GM18873 (cell line): ENCODE results near the gene TMEM134.
A peak's percentile ranks its signal among the peaks of the same experiment; 100 is the strongest.
"Not testable (repeated sequence)": the region's sequence is repeated elsewhere in the genome, so short reads cannot be mapped to it uniquely, and the experiment has no call there.

Experiments
- ATAC-seq: cut with Tn5 transposase; IDR thresholded peaks from one replicate; pipeline ENCODE4 v1.9.1; 2021; ENCODE audit warnings: mild to moderate bottlenecking, moderate library complexity, moderate number of reproducible peaks; ENCODE audit not compliant: unreplicated experiment, low FRiP score

Gene TMEM134

GRCh38 chr11:67486481-67487195, 17.6 kb upstream of the TMEM134 start:
- ATAC-seq = no peak

GRCh38 chr11:67485873-67486361, 16.9 kb upstream of the TMEM134 start:
- ATAC-seq = not testable (repeated sequence)

- no peak for ATAC-seq
Observed at GRCh38 chr11:67484847-67485311, 15.8 kb upstream of the TMEM134 start.

GRCh38 chr11:67483831-67484665, 15.0 kb upstream of the TMEM134 start:
- ATAC-seq = no peak

GRCh38 chr11:67482827-67483798, 14.1 kb upstream of the TMEM134 start, which contains the start of gene AIP:
TSS of gene AIP (plus strand) at chr11:67483026. CDS start at chr11:67483159, 133 bp downstream.
- ATAC-seq = peak; percentile 62

GRCh38 chr11:67482275-67482826, 13.3 kb upstream of the TMEM134 start:
- ATAC-seq = no peak

- ATAC-seq = not testable (repeated sequence)
Observed at GRCh38 chr11:67477344-67478050, 8.4 kb upstream of the TMEM134 start.

GRCh38 chr11:67476692-67477091, 7.6 kb upstream of the TMEM134 start:
- not testable (repeated sequence) for ATAC-seq

- no peak for ATAC-seq
Observed at GRCh38 chr11:67472882-67473281, 3.8 kb upstream of the TMEM134 start.

GRCh38 chr11:67470337-67471002, 1.4 kb upstream of the TMEM134 start:
- no peak for ATAC-seq

GRCh38 chr11:67469508-67469811, 409 bp upstream of the TMEM134 start:
- no peak for ATAC-seq

GRCh38 chr11:67468456-67468758, 644 bp downstream of the TMEM134 start:
- ATAC-seq = no peak

- ATAC-seq = no peak
Observed at GRCh38 chr11:67468056-67468455, 995 bp downstream of the TMEM134 start.

GRCh38 chr11:67466962-67467771, 1.9 kb downstream of the TMEM134 start:
- ATAC-seq = no peak

GRCh38 chr11:67466367-67466766, 2.7 kb downstream of the TMEM134 start:
- no peak for ATAC-seq

- not testable (repeated sequence) for ATAC-seq
Observed at GRCh38 chr11:67465530-67465929, 3.5 kb downstream of the TMEM134 start.

- ATAC-seq = no peak
Observed at GRCh38 chr11:67465189-67465510, 3.9 kb downstream of the TMEM134 start.

GRCh38 chr11:67464411-67465188, 4.5 kb downstream of the TMEM134 start:
- ATAC-seq = peak; percentile 39
